HCT116 (cell line): Measurements from ENCODE around the gene CBFA2T2. TPM values are rescaled to one million over a fixed set of nuclear protein-coding genes. Genes with fewer than 3 reads are reported as not detected.

Source experiments
- ATAC-seq: fragments of 200-7000 bp; cut with Tn5 transposase; 2 replicates; pipeline ENCODE4 v1.9.1; 2020; ENCODE audit warnings: mild to moderate bottlenecking, moderate library complexity
- BruUV-seq: library from RNA; stranded (reverse); fragments of 400-500 nt; replicated peaks from 2 replicates; lab custom pipeline; 2021; lab: Mats Ljungman, UMichigan
- CTCF ChIA-PET: fragments of 300-600 bp; sonication (Branson Sonifier 250); formaldehyde crosslinking; loops from one replicate; lab custom pipeline; 2021; ENCODE audit warnings: antibody characterized with exemption; lab: Charles Lee
- POLR2A ChIA-PET: fragments of 300-600, 350-600 bp; sonication (Branson Sonifier 250); formaldehyde crosslinking; loops from one replicate; lab custom pipeline; 2021; ENCODE audit warnings: antibody characterized with exemption; lab: Charles Lee
- RAD21 ChIA-PET, 2 experiments: fragments of 300-600 bp; sonication (Branson Sonifier 250); formaldehyde crosslinking; loops; one replicate each; lab custom pipeline; 2023; ENCODE audit warnings: low total read pairs in 2 of 2; ENCODE audit not compliant: uncharacterized antibody in 2 of 2, unreplicated experiment in 2 of 2, low non-redundant PET in 1 of 2; lab: Charles Lee
- DNase-seq: peaks from one replicate; pipeline ENCODE4 v3.0.0-alpha.2; 2010; ENCODE audit warnings: low read depth, low spot score
- H2AFZ ChIP-seq: fragments of 200-600 bp; shearing (Covaris generic), sonication (generic); 2 replicates; pipeline ENCODE4 v1.6.1; 2017; ENCODE audit warnings: low read depth, mixed run types, mixed read lengths, antibody characterized with exemption, low read length; ENCODE audit not compliant: poor library complexity, severe bottlenecking
- H3K27ac ChIP-seq: 2 replicates; pipeline ENCODE4 v1.5.1; 2012; ENCODE audit warnings: low read depth, low read length
- H3K27me3 ChIP-seq: fragments of 200-600 bp; sonication (generic); 2 replicates; pipeline ENCODE4 v1.6.1; 2016; ENCODE audit warnings: mixed run types, low read length, mixed read lengths; ENCODE audit not compliant: insufficient read depth
- H3K36me3 ChIP-seq, 2 experiments: fragments of 200-500 bp in 1 of 2; fragments of 200-600 bp in 1 of 2; sonication (Bioruptor generic) in 1 of 2; sonication (generic) in 1 of 2; 2 replicates each; pipeline versions ENCODE4 v1.5.1 to v1.6.1; 2014 to 2016; ENCODE audit warnings: low read length in 2 of 2, inconsistent platforms in 1 of 2, mixed read lengths in 1 of 2, mixed run types in 1 of 2; ENCODE audit not compliant: insufficient read depth in 2 of 2, control insufficient read depth in 1 of 2
- H3K4me1 ChIP-seq, 2 experiments: fragments of 200-600 bp in 1 of 2; sonication (generic) in 1 of 2; 2 replicates each; pipeline versions ENCODE4 v1.5.1 to v1.6.1; 2012 to 2017; ENCODE audit warnings: low read length in 2 of 2, inconsistent platforms in 1 of 2, mild to moderate bottlenecking in 1 of 2, mixed read lengths in 1 of 2, mixed run types in 1 of 2, moderate library complexity in 1 of 2; ENCODE audit not compliant: insufficient read depth in 2 of 2, control insufficient read depth in 1 of 2
- H3K4me2 ChIP-seq: fragments of 200-600 bp; sonication (generic); 2 replicates; pipeline ENCODE4 v1.6.1; 2017; ENCODE audit warnings: mixed run types, low read length, mixed read lengths
- H3K4me3 ChIP-seq, 2 experiments: fragments of 200-600 bp in 1 of 2; sonication (generic) in 1 of 2; replicated peaks in 1 of 2; 2 replicates each; pipeline ENCODE4 v1.5.1; 2011 to 2016; ENCODE audit warnings: low read length in 2 of 2, control low read depth in 1 of 2, low read depth in 1 of 2, mild to moderate bottlenecking in 1 of 2, mixed read lengths in 1 of 2, mixed run types in 1 of 2
- H3K79me2 ChIP-seq: fragments of 200-600 bp; sonication (generic); 2 replicates; pipeline ENCODE4 v1.6.1; 2017; ENCODE audit warnings: mild to moderate bottlenecking, mixed run types, low read length, moderate library complexity, mixed read lengths; ENCODE audit not compliant: insufficient read depth
- H3K9ac ChIP-seq: fragments of 200-600 bp; sonication (generic); 2 replicates; pipeline ENCODE4 v1.6.1; 2016; ENCODE audit warnings: low read length, mixed read lengths
- H3K9me2 ChIP-seq: fragments of 200-600 bp; sonication (generic), shearing (Covaris generic); 2 replicates; pipeline ENCODE4 v1.6.1; 2017; ENCODE audit warnings: mixed run types, mild to moderate bottlenecking, moderate library complexity; ENCODE audit not compliant: insufficient read depth
- H3K9me3 ChIP-seq, 2 experiments: fragments of 200-500 bp in 1 of 2; fragments of 200-600 bp in 1 of 2; sonication (Bioruptor generic) in 1 of 2; sonication (generic) in 1 of 2; 2 replicates each; pipeline ENCODE4 v1.6.1; 2014 to 2017; ENCODE audit warnings: low read length in 2 of 2, mixed read lengths in 2 of 2, inconsistent platforms in 1 of 2, low read depth in 1 of 2, mild to moderate bottlenecking in 1 of 2, mixed run types in 1 of 2, moderate library complexity in 1 of 2; ENCODE audit not compliant: control insufficient read depth in 1 of 2, insufficient read depth in 1 of 2
- H4K20me1 ChIP-seq: fragments of 200-600 bp; sonication (generic), shearing (Covaris generic); 2 replicates; pipeline ENCODE4 v1.6.1; 2017; ENCODE audit warnings: mixed run types, mild to moderate bottlenecking, moderate library complexity; ENCODE audit not compliant: insufficient read depth
- ATF3 ChIP-seq: IDR thresholded peaks from 2 replicates; pipeline ENCODE4 v1.6.1; 2012
- CBX3 ChIP-seq: IDR thresholded peaks from 2 replicates; pipeline ENCODE4 v1.6.1; 2012; ENCODE audit warnings: low read depth
- CEBPB ChIP-seq: IDR thresholded peaks from 2 replicates; pipeline ENCODE4 v1.6.1; 2012; ENCODE audit warnings: low read depth
- CTCF ChIP-seq, 3 experiments: fragments of 200-600 bp in 1 of 3; sonication (generic) in 1 of 3; IDR thresholded peaks in 2 of 3; conservative IDR thresholded peaks in 1 of 3; 2 replicates each; pipeline ENCODE4 v1.5.1; 2012 to 2017; ENCODE audit warnings: low read depth in 2 of 3, low read length in 2 of 3, antibody characterized with exemption in 1 of 3, borderline replicate concordance in 1 of 3, control low read depth in 1 of 3, mild to moderate bottlenecking in 1 of 3, mixed read lengths in 1 of 3, mixed run types in 1 of 3, moderate library complexity in 1 of 3; ENCODE audit not compliant: insufficient read depth in 1 of 3
- EGR1 ChIP-seq: IDR thresholded peaks from 2 replicates; pipeline ENCODE4 v1.6.1; 2012; ENCODE audit warnings: low read depth
- EZH2 ChIP-seq: fragments of 200-600 bp; sonication (generic); IDR thresholded peaks from 2 replicates; pipeline ENCODE4 v1.6.1; 2017; ENCODE audit warnings: antibody characterized with exemption, mixed run types
- EZH2phosphoT487 ChIP-seq: fragments of 200-600 bp; IDR thresholded peaks from 2 replicates; pipeline ENCODE4 v1.6.1; 2018; ENCODE audit warnings: antibody characterized with exemption, borderline replicate concordance
- FOSL1 ChIP-seq: IDR thresholded peaks from 2 replicates; pipeline ENCODE4 v1.6.1; 2012; ENCODE audit warnings: low read depth
- JUND ChIP-seq: IDR thresholded peaks from 2 replicates; pipeline ENCODE4 v1.6.1; 2012
- MAX ChIP-seq: IDR thresholded peaks from 2 replicates; pipeline ENCODE4 v1.6.1; 2012
- POLR2A ChIP-seq: IDR thresholded peaks from 2 replicates; pipeline ENCODE4 v1.7.0; 2011; ENCODE audit warnings: borderline replicate concordance; ENCODE audit not compliant: insufficient read depth, insufficient read length; ENCODE audit errors: extremely low read depth
- RAD21 ChIP-seq: IDR thresholded peaks from 2 replicates; pipeline ENCODE4 v1.6.1; 2012; ENCODE audit warnings: low read depth, mild to moderate bottlenecking
- REST ChIP-seq: IDR thresholded peaks from 2 replicates; pipeline ENCODE4 v1.6.1; 2012; ENCODE audit warnings: low read depth
- SIN3A ChIP-seq: IDR thresholded peaks from 2 replicates; pipeline ENCODE4 v1.6.1; 2012; ENCODE audit warnings: low read depth
- SP1 ChIP-seq: IDR thresholded peaks from 2 replicates; pipeline ENCODE4 v1.6.1; 2012; ENCODE audit warnings: low read depth
- SRF ChIP-seq: IDR thresholded peaks from 2 replicates; pipeline ENCODE4 v1.6.1; 2012; ENCODE audit warnings: low read depth
- YY1 ChIP-seq: IDR thresholded peaks from 2 replicates; pipeline ENCODE4 v1.6.1; 2011; ENCODE audit warnings: low read length, low read depth, moderate library complexity, mild to moderate bottlenecking; ENCODE audit not compliant: insufficient replicate concordance; ENCODE audit errors: extremely low read depth
- ZBTB33 ChIP-seq: IDR thresholded peaks from 2 replicates; pipeline ENCODE4 v1.6.1; 2011; ENCODE audit warnings: mild to moderate bottlenecking, low read length, moderate library complexity; ENCODE audit not compliant: insufficient replicate concordance; ENCODE audit errors: extremely low read depth
- ZFX ChIP-seq: fragments of 450-650 bp; IDR thresholded peaks from 2 replicates; pipeline ENCODE4 v1.6.1; 2017
- ZNF274 ChIP-seq: fragments of 200-500 bp; sonication (Bioruptor generic); IDR thresholded peaks from 2 replicates; pipeline ENCODE4 v1.6.1; 2014; ENCODE audit warnings: mild to moderate bottlenecking, low read depth, low read length, inconsistent platforms
- intact Hi-C: fragments of 100-400 bp; cut with micrococcal nuclease; formaldehyde crosslinking; loops from 2 replicates; pipeline ENCODE4 v1.10.0; 2022
- total RNA-seq: library from RNA; stranded (reverse); gene quantifications from one replicate; pipeline ENCODE4 v1.2.1, GENCODE V29; 2021; ENCODE audit not compliant: unreplicated experiment

The CBFA2T2 gene
- total RNA-seq, 1 experiment from 2014 or later = 8.0 TPM

GRCh38 chr20:33560026-33560425, 70.1 kb downstream of the CBFA2T2 start:
- no peak for DNase-seq
- ChIA-PET RAD21 (no interaction called here), POLR2A (no interaction called here), CTCF (no interaction called here)
- intact Hi-C loops = no loop called here
- no TSS peak for BruUV-seq
- H3K9me3 ChIP-seq = no peaks in the 10 kb centered on the region
- no peaks in the 10 kb centered on the region for H4K20me1 ChIP-seq
- no peak overlapping the region for H3K9ac ChIP-seq
- H3K27me3 ChIP-seq = no peaks in the 10 kb centered on the region
- H2AFZ ChIP-seq = no peak overlapping the region
- H3K4me1 ChIP-seq = peaks cover 13 to 16% of the 10 kb centered on the region in 2 experiments
- H3K4me3 ChIP-seq = no peak overlapping the region
- TF ChIP-seq EGR1 = no peak
- TF ChIP-seq ZFX = no peak
- no peak for TF ChIP-seq SRF
- no peak for TF ChIP-seq ZBTB33
- no peak for TF ChIP-seq EZH2
- TF ChIP-seq JUND = no peak
- TF ChIP-seq POLR2A = no peak
- TF ChIP-seq RAD21 = no peak
- no peak for TF ChIP-seq EZH2phosphoT487
- TF ChIP-seq ATF3 = no peak
- no peak for TF ChIP-seq SP1
- TF ChIP-seq CTCF (IDR thresholded peaks at IDR 0.05 in 2 of 3, conservative IDR thresholded peaks at IDR 0.05 in 1 of 3; ENCODE audit: borderline replicate concordance in 1 of 3, insufficient read depth in 1 of 3, low read depth in 2 of 3, low read length in 2 of 3) = no peak
- TF ChIP-seq CEBPB = no peak
- TF ChIP-seq CBX3 = no peak
- no peak for TF ChIP-seq ZNF274
- TF ChIP-seq FOSL1 = no peak
- TF ChIP-seq YY1 = no peak
- no peak for TF ChIP-seq MAX
- TF ChIP-seq SIN3A = no peak
- TF ChIP-seq REST = no peak
- no peaks in the 10 kb centered on the region for H3K36me3 ChIP-seq
- H3K4me2 ChIP-seq = no peak overlapping the region
- H3K79me2 ChIP-seq = no peaks in the 10 kb centered on the region
- H3K27ac ChIP-seq = no peak overlapping the region
- ATAC-seq = no peak
- H3K9me2 ChIP-seq = no peaks in the 10 kb centered on the region
